ENCODE measurements around the gene MKRN1.
"Not testable (repeated sequence)": the region's sequence is repeated elsewhere in the genome, so short reads cannot be mapped to it uniquely, and the experiment has no call there.

Gene MKRN1

DNA sequence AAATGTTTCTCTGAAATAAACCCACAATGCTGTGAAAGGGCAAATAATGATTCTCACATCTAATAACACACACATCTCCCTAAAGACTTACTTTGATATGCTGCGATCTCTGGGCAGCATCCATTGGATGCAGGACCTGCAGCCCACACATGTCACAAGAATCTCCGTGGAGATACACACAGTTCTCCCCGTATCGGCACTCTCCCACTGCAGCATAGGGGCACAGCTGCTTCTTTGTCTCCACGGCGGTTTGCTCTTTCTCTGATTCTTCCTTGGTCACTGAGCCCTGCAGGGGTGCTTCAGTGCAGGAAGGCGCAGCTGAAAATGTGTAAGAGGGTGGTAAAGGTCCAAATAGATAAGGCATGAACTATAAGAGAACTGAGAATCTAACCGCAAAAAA, 20.4 kb downstream of the MKRN1 start:
- no peak for TF ChIP-seq ZNF274 (IDR thresholded peaks at IDR 0.05; ENCODE audit: low read depth, low read length)
- no peak overlapping the region for H3K4me3 ChIP-seq (ENCODE audit: low read length)

GRCh38 chr7:140458201-140458600, 21.1 kb downstream of the MKRN1 start:
- TF ChIP-seq ZNF274 (IDR thresholded peaks at IDR 0.05; ENCODE audit: low read depth, low read length), result no peak
- H3K4me3 ChIP-seq (ENCODE audit: low read length), result no peak overlapping the region

DNA sequence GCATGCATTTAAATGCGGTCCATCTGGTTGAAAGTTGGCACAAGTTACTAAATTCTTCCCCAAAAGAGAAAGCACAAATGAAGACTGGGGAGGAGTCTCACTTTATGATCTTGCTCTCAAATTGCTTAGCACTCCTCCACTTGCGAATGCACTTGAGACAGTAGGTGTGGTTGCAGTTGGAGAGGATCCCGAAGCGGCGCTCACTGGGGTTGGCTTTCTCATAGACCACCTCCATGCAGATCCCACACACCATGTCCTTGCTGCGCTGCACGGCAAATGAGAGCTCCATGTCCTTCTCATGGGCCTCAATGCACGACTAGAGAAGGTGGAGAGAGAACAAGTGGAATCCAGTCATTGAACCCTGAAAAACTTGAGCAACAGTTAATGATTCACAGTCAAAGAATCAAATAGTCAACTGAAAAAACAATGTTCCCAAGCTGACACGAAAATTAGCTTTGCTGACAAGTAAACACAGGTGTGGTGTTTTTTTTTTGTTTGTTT, 22.7 kb downstream of the MKRN1 start:
- TF ChIP-seq ZNF274 (IDR thresholded peaks at IDR 0.05; ENCODE audit: low read depth, low read length), result no peak
- H3K4me3 ChIP-seq (ENCODE audit: low read length), result no peak overlapping the region

DNA sequence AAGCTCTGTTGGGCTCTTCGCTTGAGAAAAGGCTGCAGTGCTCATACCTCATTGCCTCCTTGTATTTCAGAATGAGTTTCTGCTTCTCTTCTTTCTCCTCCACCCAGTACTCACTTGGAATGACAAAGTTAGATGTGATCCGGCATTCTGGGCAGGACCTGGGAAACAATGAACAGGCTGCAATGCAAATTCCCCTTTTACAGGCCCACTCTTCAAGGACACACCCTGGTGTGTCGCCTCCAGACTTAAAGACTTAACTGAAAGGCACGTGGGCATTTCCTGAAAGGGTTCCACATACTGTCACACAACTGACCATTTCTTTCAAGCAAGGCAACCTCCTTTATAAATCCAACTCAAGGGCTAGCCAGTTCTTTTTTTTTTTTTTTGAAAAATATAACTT, 23.6 kb downstream of the MKRN1 start:
- no peak overlapping the region for H3K4me3 ChIP-seq (ENCODE audit: low read length)
- no peak for TF ChIP-seq ZNF274 (IDR thresholded peaks at IDR 0.05; ENCODE audit: low read depth, low read length)

- no peak for TF ChIP-seq ZNF274 (IDR thresholded peaks at IDR 0.05; ENCODE audit: low read depth, low read length)
- no peak overlapping the region for H3K4me3 ChIP-seq (ENCODE audit: low read length)
Observed at GRCh38 chr7:140454657-140455015, 24.7 kb downstream of the MKRN1 start.

- H3K4me3 ChIP-seq (ENCODE audit: low read length), result not testable (repeated sequence)
Observed at GRCh38 chr7:140453785-140454656, 25.3 kb downstream of the MKRN1 start.

GRCh38 chr7:140453273-140453672, 26.0 kb downstream of the MKRN1 start:
- H3K4me3 ChIP-seq (ENCODE audit: low read length), result no peak overlapping the region
- no peak for TF ChIP-seq ZNF274 (IDR thresholded peaks at IDR 0.05; ENCODE audit: low read depth, low read length)

GRCh38 chr7:140451716-140452115, 27.6 kb downstream of the MKRN1 start:
- no peak for TF ChIP-seq ZNF274 (IDR thresholded peaks at IDR 0.05; ENCODE audit: low read depth, low read length)
- H3K4me3 ChIP-seq (ENCODE audit: low read length), result no peak overlapping the region

- no peak overlapping the region for H3K4me3 ChIP-seq (ENCODE audit: low read length)
- TF ChIP-seq ZNF274 (IDR thresholded peaks at IDR 0.05; ENCODE audit: low read depth, low read length), result no peak
Observed at GRCh38 chr7:140448781-140449480, 30.4 kb downstream of the MKRN1 start.

GRCh38 chr7:140447841-140448240, 31.5 kb downstream of the MKRN1 start:
- TF ChIP-seq ZNF274 (IDR thresholded peaks at IDR 0.05; ENCODE audit: low read depth, low read length), result no peak
- no peak overlapping the region for H3K4me3 ChIP-seq (ENCODE audit: low read length)

GRCh38 chr7:140446467-140446866, 32.8 kb downstream of the MKRN1 start:
- TF ChIP-seq ZNF274 (IDR thresholded peaks at IDR 0.05; ENCODE audit: low read depth, low read length), result no peak

DNA sequence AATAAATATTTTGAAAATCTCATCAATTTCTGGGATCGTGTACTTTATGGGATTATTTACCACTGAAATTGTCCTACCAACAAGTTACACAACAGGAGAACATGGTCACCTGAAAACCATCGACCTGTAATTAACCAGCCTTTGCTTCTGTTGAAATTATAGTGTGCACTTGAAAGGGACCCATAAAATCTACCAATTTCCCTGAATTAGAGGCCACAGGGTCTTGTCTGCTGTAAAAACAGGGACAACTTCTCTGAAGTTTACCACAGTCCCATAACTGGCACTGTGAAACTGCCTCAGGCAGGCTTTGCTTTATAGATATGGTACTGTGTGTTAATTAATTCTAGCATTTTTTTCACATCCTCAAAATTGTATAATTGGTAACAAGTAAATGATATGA, 37.8 kb downstream of the MKRN1 start:
- no peak for TF ChIP-seq ZNF274 (IDR thresholded peaks at IDR 0.05; ENCODE audit: low read depth, low read length)
- no peak overlapping the region for H3K4me3 ChIP-seq (ENCODE audit: low read length)

More at GRCh38 chr7:140446467-140446866, 32.8 kb downstream of the MKRN1 start:
- no peak overlapping the region for H3K4me3 ChIP-seq (ENCODE audit: low read length)

DNA sequence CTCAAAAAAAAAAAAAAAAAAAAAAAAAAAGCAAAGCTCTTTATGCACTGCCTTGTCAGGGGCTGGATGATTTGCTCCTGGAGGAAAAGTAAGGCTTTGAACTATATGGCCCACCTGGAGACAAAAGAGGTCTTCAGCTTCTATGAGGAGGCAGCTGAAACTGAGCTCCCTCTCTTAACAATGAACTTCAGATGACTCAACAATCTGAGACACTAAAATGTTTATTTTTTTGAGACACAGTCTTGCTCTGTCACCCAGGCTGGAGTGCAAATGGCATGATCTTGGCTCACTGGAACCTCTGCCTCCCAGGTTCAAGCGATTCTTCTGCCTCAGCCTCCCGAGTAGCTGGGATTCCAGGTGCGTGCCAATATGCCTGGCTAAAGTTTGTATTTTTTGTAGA, 38.7 kb downstream of the MKRN1 start:
- H3K4me3 ChIP-seq (ENCODE audit: low read length), result no peak overlapping the region
- no peak for TF ChIP-seq ZNF274 (IDR thresholded peaks at IDR 0.05; ENCODE audit: low read depth, low read length)

DNA sequence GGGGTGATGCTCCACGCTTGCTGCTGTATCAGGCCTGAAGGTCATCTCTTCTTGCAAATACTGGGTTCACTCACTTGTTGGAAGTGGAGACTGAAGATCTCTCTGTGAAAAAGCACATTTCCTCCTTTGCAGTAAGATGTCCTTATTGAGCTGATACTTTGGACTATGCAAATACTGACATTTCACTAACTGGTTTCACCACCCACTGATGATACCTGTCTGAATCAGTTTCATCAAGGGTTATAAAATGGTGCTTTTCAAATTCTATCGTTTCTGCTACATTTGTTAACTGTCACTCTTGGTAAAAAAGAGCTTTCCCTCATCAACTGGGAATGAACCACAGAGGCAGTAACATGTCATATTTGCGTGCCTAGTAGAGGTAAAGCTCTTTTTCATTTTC, 39.9 kb downstream of the MKRN1 start:
- no peak for TF ChIP-seq ZNF274 (IDR thresholded peaks at IDR 0.05; ENCODE audit: low read depth, low read length)
- no peak overlapping the region for H3K4me3 ChIP-seq (ENCODE audit: low read length)

DNA sequence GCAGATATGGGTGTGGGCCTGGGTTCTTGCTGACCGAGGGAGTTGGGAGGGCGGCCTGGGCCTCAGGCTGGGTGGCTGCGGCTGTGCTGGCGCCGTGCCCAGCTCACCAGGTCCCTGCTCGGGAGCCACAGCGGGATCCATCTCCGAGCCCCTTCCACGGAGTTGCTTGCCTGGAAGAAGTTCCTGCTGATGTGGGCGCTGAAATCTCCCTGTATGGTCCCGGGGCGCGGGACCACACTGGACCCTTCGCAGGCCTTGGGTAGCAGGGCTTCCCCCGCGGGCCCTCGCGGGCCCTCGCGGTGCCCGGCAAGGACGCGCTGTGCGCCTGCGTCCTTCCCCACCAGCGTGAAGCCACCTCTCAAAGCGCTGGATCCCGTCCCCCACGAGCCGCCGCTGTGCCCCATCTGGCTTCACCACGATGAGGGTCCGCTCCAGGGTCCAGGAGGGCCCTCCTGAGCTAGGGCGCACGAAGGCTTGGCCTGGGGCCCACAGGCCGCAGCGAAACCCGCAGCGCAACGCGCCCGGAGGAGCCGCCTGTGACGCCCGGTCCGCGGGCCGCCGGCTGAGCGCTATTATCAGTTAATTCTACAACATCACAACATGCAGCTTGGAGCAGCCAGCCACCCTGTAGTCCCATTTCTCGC, 43.9 kb downstream of the MKRN1 start:
- no peak for TF ChIP-seq ZNF274 (IDR thresholded peaks at IDR 0.05; ENCODE audit: low read depth, low read length)
- H3K4me3 ChIP-seq (ENCODE audit: low read length), result no peak overlapping the region

Measured in GM08714 (cell line).